H1 (cell line): ENCODE data around the gene PCDHB16. TPM values are rescaled to one million over a fixed set of nuclear protein-coding genes. Genes with fewer than 3 reads are reported as not detected.

Experiments used
- SP1 ChIP-seq: IDR thresholded peaks from 2 replicates; pipeline ENCODE4 v1.6.1; 2011; ENCODE audit warnings: low read depth, low read length
- TAF1 ChIP-seq: IDR thresholded peaks from 2 replicates; pipeline ENCODE4 v1.6.1; 2011; ENCODE audit warnings: mild to moderate bottlenecking, low read depth, low read length
- polyA plus RNA-seq, 7 experiments: library from polyadenylated mRNA; depleted of rRNA in 3 of 7; stranded (reverse) in 5 of 7; unstranded in 2 of 7; fragments of >200 nt in 5 of 7; fragments of 200-250 nt in 2 of 7; gene quantifications; 1 replicate in 5 of 7; 2 replicates in 1 of 7; 4 replicates in 1 of 7; pipeline versions ENCODE4 v1.2.1 to v1.2.3, GENCODE V29; 2011 to 2013; ENCODE audit warnings: missing spikeins in 2 of 7, mixed read lengths in 2 of 7
- total RNA-seq: library from RNA; stranded (reverse); fragmentation: NEBNext Ultra II Directional; extraction: Animal tissue kit (Norgen Biotek cat#: 25700); gene quantifications from 2 replicates; pipeline ENCODE4 v1.2.1, GENCODE V29; 2021

The PCDHB16 gene
- total and polyA plus RNA-seq, 2 of the 8 experiments (the other 6 are each of a cell fraction or from before 2014, with no cell fraction given): 2.2 to 5.2 TPM

- TF ChIP-seq TAF1 (peak; percentile 38; the same call in 1 of the 2 replicates), SP1 (no peak)
Measured at GRCh38 chr5:141182248-141182647, at the start of gene PCDHB16 (continued).
